GM19455 (cell line): ENCODE data around the gene IFT52.
A peak's percentile ranks its signal among the peaks of the same experiment; 100 is the strongest.
"Not testable (repeated sequence)": the region's sequence is repeated elsewhere in the genome, so short reads cannot be mapped to it uniquely, and the experiment has no call there.

Experiments
- ATAC-seq: cut with Tn5 transposase; IDR thresholded peaks from one replicate; pipeline ENCODE4 v1.9.1; 2021; ENCODE audit not compliant: unreplicated experiment

IFT52 gene

GRCh38 chr20:43650997-43651525, 60.3 kb downstream of the IFT52 start:
- ATAC-seq: no peak

- ATAC-seq: not testable (repeated sequence)
Measured at GRCh38 chr20:43651650-43652184, 61.0 kb downstream of the IFT52 start.

GRCh38 chr20:43653966-43654365, 63.2 kb downstream of the IFT52 start:
- no peak for ATAC-seq

GRCh38 chr20:43655176-43655575, 64.4 kb downstream of the IFT52 start:
- not testable (repeated sequence) for ATAC-seq

- no peak for ATAC-seq
Measured at GRCh38 chr20:43655937-43656336, 65.2 kb downstream of the IFT52 start.

GRCh38 chr20:43658069-43658722, 67.5 kb downstream of the IFT52 start:
- ATAC-seq: peak; percentile 17

GRCh38 chr20:43658723-43659419, 68.1 kb downstream of the IFT52 start:
- no peak for ATAC-seq

GRCh38 chr20:43662943-43663655, 72.4 kb downstream of the IFT52 start:
- no peak for ATAC-seq

- ATAC-seq: no peak
Measured at GRCh38 chr20:43665466-43666176, 74.9 kb downstream of the IFT52 start.

- peak; percentile 77 for ATAC-seq
Measured at GRCh38 chr20:43666376-43667328, 75.9 kb downstream of the IFT52 start, which contains the start of gene MYBL2. MYBL2 (plus strand) TSS chr20:43667114; CDS start chr20:43667284, 170 bp downstream.

GRCh38 chr20:43667341-43668132, 76.8 kb downstream of the IFT52 start:
- peak; percentile 24 for ATAC-seq

- no peak for ATAC-seq
Measured at GRCh38 chr20:43669332-43669731, 78.6 kb downstream of the IFT52 start.

GRCh38 chr20:43670423-43670822, 79.7 kb downstream of the IFT52 start:
- no peak for ATAC-seq

GRCh38 chr20:43676368-43676767, 85.6 kb downstream of the IFT52 start:
- no peak for ATAC-seq

GRCh38 chr20:43680981-43681380, 90.2 kb downstream of the IFT52 start:
- no peak for ATAC-seq

- ATAC-seq: peak; percentile 11
Measured at GRCh38 chr20:43681468-43681942, 90.8 kb downstream of the IFT52 start.

GRCh38 chr20:43681991-43682410, 91.3 kb downstream of the IFT52 start:
- ATAC-seq: peak; percentile 93

GRCh38 chr20:43682446-43682845, 91.7 kb downstream of the IFT52 start:
- ATAC-seq: peak; percentile 51

- ATAC-seq: no peak
Measured at GRCh38 chr20:43686820-43687219, 96.1 kb downstream of the IFT52 start.
